HCT116 (cell line): ENCODE results near the gene BCR. TPM values are rescaled to one million over a fixed set of nuclear protein-coding genes. Genes with fewer than 3 reads are reported as not detected.

Experiments used
- ATAC-seq: fragments of 200-7000 bp; cut with Tn5 transposase; 2 replicates; pipeline ENCODE4 v1.9.1; 2020; ENCODE audit warnings: mild to moderate bottlenecking, moderate library complexity
- BruUV-seq: library from RNA; stranded (reverse); fragments of 400-500 nt; replicated peaks from 2 replicates; lab custom pipeline; 2021; lab: Mats Ljungman, UMichigan
- CTCF ChIA-PET: fragments of 300-600 bp; sonication (Branson Sonifier 250); formaldehyde crosslinking; loops from one replicate; lab custom pipeline; 2021; ENCODE audit warnings: antibody characterized with exemption; lab: Charles Lee
- POLR2A ChIA-PET: fragments of 300-600, 350-600 bp; sonication (Branson Sonifier 250); formaldehyde crosslinking; loops from one replicate; lab custom pipeline; 2021; ENCODE audit warnings: antibody characterized with exemption; lab: Charles Lee
- RAD21 ChIA-PET, 2 experiments: fragments of 300-600 bp; sonication (Branson Sonifier 250); formaldehyde crosslinking; loops; one replicate each; lab custom pipeline; 2023; ENCODE audit warnings: low total read pairs in 2 of 2; ENCODE audit not compliant: uncharacterized antibody in 2 of 2, unreplicated experiment in 2 of 2, low non-redundant PET in 1 of 2; lab: Charles Lee
- DNase-seq: peaks from one replicate; pipeline ENCODE4 v3.0.0-alpha.2; 2010; ENCODE audit warnings: low read depth, low spot score
- H2AFZ ChIP-seq: fragments of 200-600 bp; shearing (Covaris generic), sonication (generic); 2 replicates; pipeline ENCODE4 v1.6.1; 2017; ENCODE audit warnings: low read depth, mixed run types, mixed read lengths, antibody characterized with exemption, low read length; ENCODE audit not compliant: poor library complexity, severe bottlenecking
- H3K27ac ChIP-seq: 2 replicates; pipeline ENCODE4 v1.5.1; 2012; ENCODE audit warnings: low read depth, low read length
- H3K27me3 ChIP-seq: fragments of 200-600 bp; sonication (generic); 2 replicates; pipeline ENCODE4 v1.6.1; 2016; ENCODE audit warnings: mixed run types, low read length, mixed read lengths; ENCODE audit not compliant: insufficient read depth
- H3K36me3 ChIP-seq, 2 experiments: fragments of 200-500 bp in 1 of 2; fragments of 200-600 bp in 1 of 2; sonication (Bioruptor generic) in 1 of 2; sonication (generic) in 1 of 2; 2 replicates each; pipeline versions ENCODE4 v1.5.1 to v1.6.1; 2014 to 2016; ENCODE audit warnings: low read length in 2 of 2, inconsistent platforms in 1 of 2, mixed read lengths in 1 of 2, mixed run types in 1 of 2; ENCODE audit not compliant: insufficient read depth in 2 of 2, control insufficient read depth in 1 of 2
- H3K4me1 ChIP-seq, 2 experiments: fragments of 200-600 bp in 1 of 2; sonication (generic) in 1 of 2; 2 replicates each; pipeline versions ENCODE4 v1.5.1 to v1.6.1; 2012 to 2017; ENCODE audit warnings: low read length in 2 of 2, inconsistent platforms in 1 of 2, mild to moderate bottlenecking in 1 of 2, mixed read lengths in 1 of 2, mixed run types in 1 of 2, moderate library complexity in 1 of 2; ENCODE audit not compliant: insufficient read depth in 2 of 2, control insufficient read depth in 1 of 2
- H3K4me2 ChIP-seq: fragments of 200-600 bp; sonication (generic); 2 replicates; pipeline ENCODE4 v1.6.1; 2017; ENCODE audit warnings: mixed run types, low read length, mixed read lengths
- H3K4me3 ChIP-seq, 2 experiments: fragments of 200-600 bp in 1 of 2; sonication (generic) in 1 of 2; replicated peaks in 1 of 2; 2 replicates each; pipeline ENCODE4 v1.5.1; 2011 to 2016; ENCODE audit warnings: low read length in 2 of 2, control low read depth in 1 of 2, low read depth in 1 of 2, mild to moderate bottlenecking in 1 of 2, mixed read lengths in 1 of 2, mixed run types in 1 of 2
- H3K79me2 ChIP-seq: fragments of 200-600 bp; sonication (generic); 2 replicates; pipeline ENCODE4 v1.6.1; 2017; ENCODE audit warnings: mild to moderate bottlenecking, mixed run types, low read length, moderate library complexity, mixed read lengths; ENCODE audit not compliant: insufficient read depth
- H3K9ac ChIP-seq: fragments of 200-600 bp; sonication (generic); 2 replicates; pipeline ENCODE4 v1.6.1; 2016; ENCODE audit warnings: low read length, mixed read lengths
- H3K9me2 ChIP-seq: fragments of 200-600 bp; sonication (generic), shearing (Covaris generic); 2 replicates; pipeline ENCODE4 v1.6.1; 2017; ENCODE audit warnings: mixed run types, mild to moderate bottlenecking, moderate library complexity; ENCODE audit not compliant: insufficient read depth
- H3K9me3 ChIP-seq, 2 experiments: fragments of 200-500 bp in 1 of 2; fragments of 200-600 bp in 1 of 2; sonication (Bioruptor generic) in 1 of 2; sonication (generic) in 1 of 2; 2 replicates each; pipeline ENCODE4 v1.6.1; 2014 to 2017; ENCODE audit warnings: low read length in 2 of 2, mixed read lengths in 2 of 2, inconsistent platforms in 1 of 2, low read depth in 1 of 2, mild to moderate bottlenecking in 1 of 2, mixed run types in 1 of 2, moderate library complexity in 1 of 2; ENCODE audit not compliant: control insufficient read depth in 1 of 2, insufficient read depth in 1 of 2
- H4K20me1 ChIP-seq: fragments of 200-600 bp; sonication (generic), shearing (Covaris generic); 2 replicates; pipeline ENCODE4 v1.6.1; 2017; ENCODE audit warnings: mixed run types, mild to moderate bottlenecking, moderate library complexity; ENCODE audit not compliant: insufficient read depth
- CEBPB ChIP-seq: IDR thresholded peaks from 2 replicates; pipeline ENCODE4 v1.6.1; 2012; ENCODE audit warnings: low read depth
- EGR1 ChIP-seq: IDR thresholded peaks from 2 replicates; pipeline ENCODE4 v1.6.1; 2012; ENCODE audit warnings: low read depth
- ELF1 ChIP-seq: IDR thresholded peaks from 2 replicates; pipeline ENCODE4 v1.6.1; 2012; ENCODE audit warnings: low read depth, borderline replicate concordance
- EZH2 ChIP-seq: fragments of 200-600 bp; sonication (generic); IDR thresholded peaks from 2 replicates; pipeline ENCODE4 v1.6.1; 2017; ENCODE audit warnings: antibody characterized with exemption, mixed run types
- POLR2A ChIP-seq: IDR thresholded peaks from 2 replicates; pipeline ENCODE4 v1.7.0; 2011; ENCODE audit warnings: borderline replicate concordance; ENCODE audit not compliant: insufficient read depth, insufficient read length; ENCODE audit errors: extremely low read depth
- RAD21 ChIP-seq: IDR thresholded peaks from 2 replicates; pipeline ENCODE4 v1.6.1; 2012; ENCODE audit warnings: low read depth, mild to moderate bottlenecking
- SIN3A ChIP-seq: IDR thresholded peaks from 2 replicates; pipeline ENCODE4 v1.6.1; 2012; ENCODE audit warnings: low read depth
- SRF ChIP-seq: IDR thresholded peaks from 2 replicates; pipeline ENCODE4 v1.6.1; 2012; ENCODE audit warnings: low read depth
- TCF7L2 ChIP-seq: IDR thresholded peaks from 2 replicates; pipeline ENCODE4 v1.7.0; 2011; ENCODE audit warnings: borderline replicate concordance, inconsistent platforms; ENCODE audit not compliant: insufficient read depth, insufficient read length; ENCODE audit errors: extremely low read depth
- ZFX ChIP-seq: fragments of 450-650 bp; IDR thresholded peaks from 2 replicates; pipeline ENCODE4 v1.6.1; 2017
- ZNF274 ChIP-seq: fragments of 200-500 bp; sonication (Bioruptor generic); IDR thresholded peaks from 2 replicates; pipeline ENCODE4 v1.6.1; 2014; ENCODE audit warnings: mild to moderate bottlenecking, low read depth, low read length, inconsistent platforms
- intact Hi-C: fragments of 100-400 bp; cut with micrococcal nuclease; formaldehyde crosslinking; loops from 2 replicates; pipeline ENCODE4 v1.10.0; 2022
- total RNA-seq: library from RNA; stranded (reverse); gene quantifications from one replicate; pipeline ENCODE4 v1.2.1, GENCODE V29; 2021; ENCODE audit not compliant: unreplicated experiment
- TF ChIP-seq, protein P1 (sequence below): IDR thresholded peaks from 2 replicates; pipeline ENCODE4 v1.6.1; 2012
- TF ChIP-seq, protein P2 (sequence below), 3 experiments: fragments of 200-600 bp in 1 of 3; sonication (generic) in 1 of 3; IDR thresholded peaks in 2 of 3; conservative IDR thresholded peaks in 1 of 3; 2 replicates each; pipeline ENCODE4 v1.5.1; 2012 to 2017; ENCODE audit warnings: low read depth in 2 of 3, low read length in 2 of 3, antibody characterized with exemption in 1 of 3, borderline replicate concordance in 1 of 3, control low read depth in 1 of 3, mild to moderate bottlenecking in 1 of 3, mixed read lengths in 1 of 3, mixed run types in 1 of 3, moderate library complexity in 1 of 3; ENCODE audit not compliant: insufficient read depth in 1 of 3

BCR gene
- total RNA-seq, 1 experiment from 2014 or later: 39.7 TPM

DNA sequence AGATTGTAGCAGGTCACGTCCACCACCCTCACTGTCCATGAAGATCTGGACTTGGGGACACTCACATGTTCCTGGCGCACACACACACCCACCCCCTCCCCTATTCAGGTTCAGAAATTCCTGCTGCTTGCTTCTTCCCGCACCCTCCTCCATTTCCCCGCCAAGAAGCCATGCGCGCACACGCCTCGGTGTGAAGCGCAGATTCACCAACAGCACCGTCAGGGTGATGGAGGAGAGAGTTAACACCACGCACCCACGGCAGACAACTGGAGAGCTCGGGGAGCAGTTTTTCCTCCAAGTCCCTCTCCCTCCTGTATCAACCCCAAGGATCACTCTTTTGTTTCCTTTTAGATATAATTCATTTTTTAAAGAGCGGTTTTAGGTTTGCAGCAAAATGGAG lies 113.4 kb downstream of the BCR start:
- Histone ChIP-seq H3K79me2 (no peaks in the 10 kb centered on the region), H3K27me3 (no peaks in the 10 kb centered on the region), H3K27ac (no peak overlapping the region), H4K20me1 (no peaks in the 10 kb centered on the region), H3K36me3 (peaks cover 41 to 42% of the 10 kb centered on the region in 2 experiments), H3K9ac (no peak overlapping the region), H2AFZ (no peak overlapping the region), H3K9me3 (no peaks in the 10 kb centered on the region)
- BruUV-seq: no TSS peak
- POLR2A ChIA-PET: no interaction called here
- no peak for DNase-seq
- intact Hi-C loops: no loop called here
- TF ChIP-seq ZNF274 (no peak), ELF1 (no peak), TCF7L2 (no peak), POLR2A (no peak), SRF (no peak), EZH2 (no peak), RAD21 (no peak), SIN3A (no peak), ZFX (no peak)
- TF ChIP-seq, all 23 proteins: peak for 0
- Histone ChIP-seq H3K4me3 (no peak overlapping the region), H3K4me2 (no peak overlapping the region), H3K4me1 (peaks cover 5 to 7% of the 10 kb centered on the region in 2 experiments; a peak in 3 of 4 replicates), H3K9me2 (no peaks in the 10 kb centered on the region)
- RAD21 ChIA-PET: no interaction called here
- CTCF ChIA-PET: no interaction called here
- ATAC-seq: no peak

DNA sequence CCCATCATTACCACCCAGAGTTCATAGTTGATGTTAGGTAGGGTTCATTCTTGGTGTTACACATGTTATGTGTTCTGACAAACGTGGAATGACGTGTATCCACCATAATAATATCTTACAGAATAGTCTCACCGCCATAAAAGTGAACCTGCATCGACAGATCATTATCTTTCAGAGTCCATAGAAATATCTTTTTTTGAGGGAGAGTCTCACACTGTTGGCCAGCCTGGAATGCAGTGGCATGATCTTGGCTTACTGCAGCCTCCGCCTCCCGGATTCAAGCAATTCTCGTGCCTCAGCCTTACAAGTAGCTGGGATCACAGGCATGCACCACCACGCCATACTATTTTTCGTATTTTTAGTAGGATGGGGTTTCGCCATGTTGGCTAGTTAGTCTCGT lies 113.9 kb downstream of the BCR start:
- Histone ChIP-seq H2AFZ (no peak overlapping the region), H3K36me3 (peaks cover 41% of the 10 kb centered on the region in 2 experiments), H3K9ac (no peak overlapping the region), H3K4me1 (peaks cover 5 to 7% of the 10 kb centered on the region in 2 experiments; a peak in 3 of 4 replicates), H4K20me1 (no peaks in the 10 kb centered on the region), H3K4me3 (no peak overlapping the region), H3K9me2 (no peaks in the 10 kb centered on the region), H3K4me2 (no peak overlapping the region)
- POLR2A ChIA-PET: no interaction called here
- BruUV-seq: no TSS peak
- TF ChIP-seq ZNF274 (no peak), RAD21 (no peak), POLR2A (no peak), EGR1 (no peak), CEBPB (no peak), ZFX (no peak), ELF1 (no peak)
- TF ChIP-seq, protein P1, sequence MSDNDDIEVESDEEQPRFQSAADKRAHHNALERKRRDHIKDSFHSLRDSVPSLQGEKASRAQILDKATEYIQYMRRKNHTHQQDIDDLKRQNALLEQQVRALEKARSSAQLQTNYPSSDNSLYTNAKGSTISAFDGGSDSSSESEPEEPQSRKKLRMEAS: no peak
- TF ChIP-seq, protein P2, sequence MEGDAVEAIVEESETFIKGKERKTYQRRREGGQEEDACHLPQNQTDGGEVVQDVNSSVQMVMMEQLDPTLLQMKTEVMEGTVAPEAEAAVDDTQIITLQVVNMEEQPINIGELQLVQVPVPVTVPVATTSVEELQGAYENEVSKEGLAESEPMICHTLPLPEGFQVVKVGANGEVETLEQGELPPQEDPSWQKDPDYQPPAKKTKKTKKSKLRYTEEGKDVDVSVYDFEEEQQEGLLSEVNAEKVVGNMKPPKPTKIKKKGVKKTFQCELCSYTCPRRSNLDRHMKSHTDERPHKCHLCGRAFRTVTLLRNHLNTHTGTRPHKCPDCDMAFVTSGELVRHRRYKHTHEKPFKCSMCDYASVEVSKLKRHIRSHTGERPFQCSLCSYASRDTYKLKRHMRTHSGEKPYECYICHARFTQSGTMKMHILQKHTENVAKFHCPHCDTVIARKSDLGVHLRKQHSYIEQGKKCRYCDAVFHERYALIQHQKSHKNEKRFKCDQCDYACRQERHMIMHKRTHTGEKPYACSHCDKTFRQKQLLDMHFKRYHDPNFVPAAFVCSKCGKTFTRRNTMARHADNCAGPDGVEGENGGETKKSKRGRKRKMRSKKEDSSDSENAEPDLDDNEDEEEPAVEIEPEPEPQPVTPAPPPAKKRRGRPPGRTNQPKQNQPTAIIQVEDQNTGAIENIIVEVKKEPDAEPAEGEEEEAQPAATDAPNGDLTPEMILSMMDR (IDR thresholded peaks at IDR 0.05 in 2 of 3, conservative IDR thresholded peaks at IDR 0.05 in 1 of 3; ENCODE audit: borderline replicate concordance in 1 of 3, insufficient read depth in 1 of 3, low read depth in 2 of 3, low read length in 2 of 3): no peak
- TF ChIP-seq, all 23 proteins: peak for 0
- no peak for ATAC-seq
- Histone ChIP-seq H3K79me2 (no peaks in the 10 kb centered on the region), H3K9me3 (no peaks in the 10 kb centered on the region), H3K27me3 (no peaks in the 10 kb centered on the region), H3K27ac (no peak overlapping the region)
- no peak for DNase-seq
- CTCF ChIA-PET: no interaction called here
- RAD21 ChIA-PET: no interaction called here
- intact Hi-C loops: no loop called here
